Ishikawa (cell line): ENCODE measurements around the gene CNBP.

ENCODE experiments used
- CREB1 ChIP-seq: IDR thresholded peaks from 2 replicates; pipeline ENCODE4 v1.6.1; 2012; ENCODE audit warnings: low read depth
- EGR1 ChIP-seq: IDR thresholded peaks from 2 replicates; pipeline ENCODE4 v1.6.1; 2012
- EP300 ChIP-seq: IDR thresholded peaks from 2 replicates; pipeline ENCODE4 v1.6.1; 2012; ENCODE audit warnings: borderline replicate concordance
- MAX ChIP-seq: IDR thresholded peaks from 2 replicates; pipeline ENCODE4 v1.6.1; 2012
- RAD21 ChIP-seq: IDR thresholded peaks from 2 replicates; pipeline ENCODE4 v1.6.1; 2012; ENCODE audit warnings: low read depth
- TCF12 ChIP-seq: IDR thresholded peaks from 2 replicates; pipeline ENCODE4 v1.6.1; 2012; ENCODE audit warnings: low read depth
- TEAD4 ChIP-seq: IDR thresholded peaks from 2 replicates; pipeline ENCODE4 v1.6.1; 2012
- USF1 ChIP-seq: IDR thresholded peaks from 2 replicates; pipeline ENCODE4 v1.6.1; 2012
- YY1 ChIP-seq: IDR thresholded peaks from 2 replicates; pipeline ENCODE4 v1.6.1; 2012; ENCODE audit warnings: low read depth
- ZBTB7A ChIP-seq: IDR thresholded peaks from 2 replicates; pipeline ENCODE4 v1.6.1; 2012; ENCODE audit warnings: low read depth

- no peak for TF ChIP-seq RAD21
- no peak for TF ChIP-seq YY1
- TF ChIP-seq EP300 = no peak
- no peak for TF ChIP-seq USF1
- TF ChIP-seq TEAD4 = no peak
- no peak for TF ChIP-seq CREB1
- TF ChIP-seq MAX = no peak
- TF ChIP-seq EGR1 = no peak
- TF ChIP-seq TCF12 = no peak
- TF ChIP-seq ZBTB7A = no peak
These were observed 1.1 kb downstream of the CNBP start for GRCh38 chr3:129182390-129183185.
